ENCODE measurements around the gene TFDP2. TPM values are rescaled to one million over a fixed set of nuclear protein-coding genes. Genes with fewer than 3 reads are reported as not detected.
A peak's percentile ranks its signal among the peaks of the same experiment; 100 is the strongest.
"Not testable (repeated sequence)": the region's sequence is repeated elsewhere in the genome, so short reads cannot be mapped to it uniquely, and the experiment has no call there.

The TFDP2 gene
- polyA plus RNA-seq, 4 donors = 21.9 to 50.5 (median 31.9) TPM

GRCh38 chr3:142021127-142021526 is 128.2 kb downstream of the TFDP2 start:
- no peaks in the 10 kb centered on the region for H3K27me3 ChIP-seq (ENCODE audit: control insufficient read depth in 3 of 3, insufficient read depth in 3 of 3, low read length in 3 of 3)
- no peaks in the 10 kb centered on the region for H3K9me3 ChIP-seq (ENCODE audit: control insufficient read depth in 2 of 2, insufficient read depth in 1 of 2, low read depth in 1 of 2, low read length in 1 of 2)
- H3K36me3 ChIP-seq (ENCODE audit: control insufficient read depth in 3 of 3, insufficient read depth in 2 of 3, low read depth in 1 of 3, low read length in 3 of 3) = peaks cover 0 to 15% (median 2%) of the 10 kb centered on the region in 3 donors
- 28 to 58% (median 52%) methylated on average over 2 of the region's 2 CpGs for WGBS, 3 donors
- H3K27ac ChIP-seq (ENCODE audit: low read depth in 1 of 3, low read length in 2 of 3) = peak overlapping the region in 1 of 3 donors; percentile 21
- peaks cover 0 to 13% (median 0%) of the 10 kb centered on the region in 3 donors for H3K4me1 ChIP-seq (ENCODE audit: control insufficient read depth in 3 of 3, insufficient read depth in 2 of 3, low read depth in 1 of 3, low read length in 2 of 3)
- no peak overlapping the region for H3K4me3 ChIP-seq (ENCODE audit: low read depth in 1 of 3, low read length in 3 of 3)
- FAIRE-seq = no peak
- peak in 1 of 2 donors; percentile 21 for DNase-seq

- Histone ChIP-seq H3K27me3 (ENCODE audit: control insufficient read depth in 3 of 3, insufficient read depth in 3 of 3, low read length in 3 of 3) (no peaks in the 10 kb centered on the region), H3K4me3 (ENCODE audit: low read depth in 1 of 3, low read length in 3 of 3) (no peak overlapping the region), H3K36me3 (ENCODE audit: control insufficient read depth in 3 of 3, insufficient read depth in 2 of 3, low read depth in 1 of 3, low read length in 3 of 3) (peaks cover 0 to 13% (median 2%) of the 10 kb centered on the region in 3 donors), H3K4me1 (ENCODE audit: control insufficient read depth in 3 of 3, insufficient read depth in 2 of 3, low read depth in 1 of 3, low read length in 2 of 3) (peaks cover 0 to 13% (median 0%) of the 10 kb centered on the region in 3 donors), H3K9me3 (ENCODE audit: control insufficient read depth in 2 of 2, insufficient read depth in 1 of 2, low read depth in 1 of 2, low read length in 1 of 2) (no peaks in the 10 kb centered on the region), H3K27ac (ENCODE audit: low read depth in 1 of 3, low read length in 2 of 3) (peak overlapping the region in 2 of 3 donors; percentile 11 to 46)
- DNase-seq = peak; percentile 26 to 54
- FAIRE-seq = no peak
- WGBS, 3 donors = 24 to 40% (median 34%) methylated on average over 2 of the region's 2 CpGs
These were observed 129.5 kb downstream of the TFDP2 start for GRCh38 chr3:142019794-142020320.

GRCh38 chr3:142013993-142014392 is 135.4 kb downstream of the TFDP2 start:
- H3K27ac ChIP-seq (ENCODE audit: low read depth in 1 of 3, low read length in 2 of 3) = no peak overlapping the region
- no peaks in the 10 kb centered on the region for H3K27me3 ChIP-seq (ENCODE audit: control insufficient read depth in 3 of 3, insufficient read depth in 3 of 3, low read length in 3 of 3)
- WGBS, 3 donors = 91 to 93% (median 91%) methylated on average over 2 of the region's 2 CpGs
- H3K4me3 ChIP-seq (ENCODE audit: low read depth in 1 of 3, low read length in 3 of 3) = no peak overlapping the region
- no peak for FAIRE-seq
- DNase-seq = no peak
- no peaks in the 10 kb centered on the region for H3K9me3 ChIP-seq (ENCODE audit: control insufficient read depth in 2 of 2, insufficient read depth in 1 of 2, low read depth in 1 of 2, low read length in 1 of 2)
- H3K4me1 ChIP-seq (ENCODE audit: control insufficient read depth in 3 of 3, insufficient read depth in 2 of 3, low read depth in 1 of 3, low read length in 2 of 3) = no peaks in the 10 kb centered on the region
- H3K36me3 ChIP-seq (ENCODE audit: control insufficient read depth in 3 of 3, insufficient read depth in 2 of 3, low read depth in 1 of 3, low read length in 3 of 3) = peaks cover 0 to 10% (median 0%) of the 10 kb centered on the region in 3 donors

GRCh38 chr3:142013326-142013980 is 135.9 kb downstream of the TFDP2 start:
- no peaks in the 10 kb centered on the region for H3K9me3 ChIP-seq (ENCODE audit: control insufficient read depth in 2 of 2, insufficient read depth in 1 of 2, low read depth in 1 of 2, low read length in 1 of 2)
- no peak for FAIRE-seq
- H3K27ac ChIP-seq (ENCODE audit: low read depth in 1 of 3, low read length in 2 of 3) = no peak overlapping the region
- no peaks in the 10 kb centered on the region for H3K4me1 ChIP-seq (ENCODE audit: control insufficient read depth in 3 of 3, insufficient read depth in 2 of 3, low read depth in 1 of 3, low read length in 2 of 3)
- WGBS, 3 donors = 62 to 78% (median 66%) methylated on average over 2 of the region's 2 CpGs
- DNase-seq = no peak
- no peaks in the 10 kb centered on the region for H3K27me3 ChIP-seq (ENCODE audit: control insufficient read depth in 3 of 3, insufficient read depth in 3 of 3, low read length in 3 of 3)
- H3K36me3 ChIP-seq (ENCODE audit: control insufficient read depth in 3 of 3, insufficient read depth in 2 of 3, low read depth in 1 of 3, low read length in 3 of 3) = peaks cover 0 to 10% (median 0%) of the 10 kb centered on the region in 3 donors
- no peak overlapping the region for H3K4me3 ChIP-seq (ENCODE audit: low read depth in 1 of 3, low read length in 3 of 3)

GRCh38 chr3:142009029-142009428 is 140.3 kb downstream of the TFDP2 start:
- FAIRE-seq = no peak
- 19 to 72% (median 39%) methylated on average over 1 of the region's 1 CpG for WGBS, 3 donors
- Histone ChIP-seq H3K4me1 (ENCODE audit: control insufficient read depth in 3 of 3, insufficient read depth in 2 of 3, low read depth in 1 of 3, low read length in 2 of 3) (peaks cover 0 to 2% (median 2%) of the 10 kb centered on the region in 3 donors), H3K9me3 (ENCODE audit: control insufficient read depth in 2 of 2, insufficient read depth in 1 of 2, low read depth in 1 of 2, low read length in 1 of 2) (no peaks in the 10 kb centered on the region), H3K4me3 (ENCODE audit: low read depth in 1 of 3, low read length in 3 of 3) (no peak overlapping the region), H3K36me3 (ENCODE audit: control insufficient read depth in 3 of 3, insufficient read depth in 2 of 3, low read depth in 1 of 3, low read length in 3 of 3) (peaks cover 0 to 19% (median 0%) of the 10 kb centered on the region in 3 donors), H3K27me3 (ENCODE audit: control insufficient read depth in 3 of 3, insufficient read depth in 3 of 3, low read length in 3 of 3) (no peaks in the 10 kb centered on the region), H3K27ac (ENCODE audit: low read depth in 1 of 3, low read length in 2 of 3) (no peak overlapping the region)
- no peak for DNase-seq

- H3K4me1 ChIP-seq (ENCODE audit: control insufficient read depth in 3 of 3, insufficient read depth in 2 of 3, low read depth in 1 of 3, low read length in 2 of 3) = peaks cover 0 to 2% (median 2%) of the 10 kb centered on the region in 3 donors
- H3K4me3 ChIP-seq (ENCODE audit: low read depth in 1 of 3, low read length in 3 of 3) = no peak overlapping the region
- H3K27ac ChIP-seq (ENCODE audit: low read depth in 1 of 3, low read length in 2 of 3) = no peak overlapping the region
- no peaks in the 10 kb centered on the region for H3K27me3 ChIP-seq (ENCODE audit: control insufficient read depth in 3 of 3, insufficient read depth in 3 of 3, low read length in 3 of 3)
- FAIRE-seq = no peak
- DNase-seq = no peak
- H3K9me3 ChIP-seq (ENCODE audit: control insufficient read depth in 2 of 2, insufficient read depth in 1 of 2, low read depth in 1 of 2, low read length in 1 of 2) = no peaks in the 10 kb centered on the region
- H3K36me3 ChIP-seq (ENCODE audit: control insufficient read depth in 3 of 3, insufficient read depth in 2 of 3, low read depth in 1 of 3, low read length in 3 of 3) = peaks cover 0 to 23% (median 0%) of the 10 kb centered on the region in 3 donors
- 52 to 79% (median 61%) methylated on average over 8 of the region's 8 CpGs for WGBS, 3 donors
These were observed 141.5 kb downstream of the TFDP2 start for GRCh38 chr3:142007710-142008399.

- H3K9me3 ChIP-seq (ENCODE audit: control insufficient read depth in 2 of 2, insufficient read depth in 1 of 2, low read depth in 1 of 2, low read length in 1 of 2); H3K4me1 ChIP-seq (ENCODE audit: control insufficient read depth in 3 of 3, insufficient read depth in 2 of 3, low read depth in 1 of 3, low read length in 2 of 3); DNase-seq; FAIRE-seq; H3K27me3 ChIP-seq (ENCODE audit: control insufficient read depth in 3 of 3, insufficient read depth in 3 of 3, low read length in 3 of 3); H3K27ac ChIP-seq (ENCODE audit: low read depth in 1 of 3, low read length in 2 of 3); H3K4me3 ChIP-seq (ENCODE audit: low read depth in 1 of 3, low read length in 3 of 3): not testable (repeated sequence)
- peaks cover 0 to 28% (median 1%) of the 10 kb centered on the region in 3 donors for H3K36me3 ChIP-seq (ENCODE audit: control insufficient read depth in 3 of 3, insufficient read depth in 2 of 3, low read depth in 1 of 3, low read length in 3 of 3)
- 88 to 91% (median 90%) methylated on average over 7 of the region's 7 CpGs for WGBS, 3 donors
These were observed 144.4 kb downstream of the TFDP2 start for GRCh38 chr3:142004957-142005356.

- H3K27ac ChIP-seq (ENCODE audit: low read depth in 1 of 3, low read length in 2 of 3) = no peak overlapping the region
- peaks cover 0 to 26% (median 1%) of the 10 kb centered on the region in 3 donors for H3K36me3 ChIP-seq (ENCODE audit: control insufficient read depth in 3 of 3, insufficient read depth in 2 of 3, low read depth in 1 of 3, low read length in 3 of 3)
- H3K4me1 ChIP-seq (ENCODE audit: control insufficient read depth in 3 of 3, insufficient read depth in 2 of 3, low read depth in 1 of 3, low read length in 2 of 3) = peaks cover 0 to 9% (median 2%) of the 10 kb centered on the region in 3 donors
- no peaks in the 10 kb centered on the region for H3K27me3 ChIP-seq (ENCODE audit: control insufficient read depth in 3 of 3, insufficient read depth in 3 of 3, low read length in 3 of 3)
- no peak overlapping the region for H3K4me3 ChIP-seq (ENCODE audit: low read depth in 1 of 3, low read length in 3 of 3)
- FAIRE-seq (no peak), DNase-seq (no peak)
- H3K9me3 ChIP-seq (ENCODE audit: control insufficient read depth in 2 of 2, insufficient read depth in 1 of 2, low read depth in 1 of 2, low read length in 1 of 2) = no peaks in the 10 kb centered on the region
These were observed 145.3 kb downstream of the TFDP2 start for GRCh38 chr3:142004025-142004424.
